Activated CD4-positive, CD25-positive, alpha-beta regulatory T cell treated with anti-CD3 and anti-CD28 coated beads, Interleukin-2, amount 50 U/mL, for 16 hours (primary cell): ENCODE measurements around the gene PAFAH2.

Experiments
- DNase-seq: peaks from one replicate; pipeline ENCODE4 v3.0.0-alpha.2; 2020; ENCODE audit warnings: low read depth, low spot score

Gene PAFAH2

GRCh38 chr1:26031611-26032220 lies 33.9 kb upstream of the PAFAH2 start:
- no peak for DNase-seq

DNA sequence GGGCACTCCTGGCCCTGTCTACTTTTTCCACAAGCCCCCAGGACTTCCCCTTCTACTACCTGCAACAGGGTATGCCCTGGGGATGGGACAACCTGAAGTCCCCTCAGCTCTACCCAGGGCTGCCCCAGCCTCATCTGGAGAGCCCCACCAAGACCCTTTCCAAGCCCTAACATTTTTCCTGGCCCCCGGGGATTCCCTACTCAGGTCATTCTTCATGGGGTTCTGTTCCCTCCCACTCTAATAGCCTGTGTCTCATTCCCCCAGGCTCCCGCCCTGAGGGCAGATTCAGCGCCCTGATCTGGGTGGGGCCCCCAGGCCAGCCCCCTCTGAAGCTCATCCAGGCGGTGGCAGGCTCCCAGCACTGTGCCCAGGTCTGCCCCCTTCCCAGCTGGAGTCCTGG lies 33.3 kb upstream of the PAFAH2 start:
- no peak for DNase-seq

- no peak for DNase-seq
These were observed 32.1 kb upstream of the PAFAH2 start for GRCh38 chr1:26029864-26030481.

DNA sequence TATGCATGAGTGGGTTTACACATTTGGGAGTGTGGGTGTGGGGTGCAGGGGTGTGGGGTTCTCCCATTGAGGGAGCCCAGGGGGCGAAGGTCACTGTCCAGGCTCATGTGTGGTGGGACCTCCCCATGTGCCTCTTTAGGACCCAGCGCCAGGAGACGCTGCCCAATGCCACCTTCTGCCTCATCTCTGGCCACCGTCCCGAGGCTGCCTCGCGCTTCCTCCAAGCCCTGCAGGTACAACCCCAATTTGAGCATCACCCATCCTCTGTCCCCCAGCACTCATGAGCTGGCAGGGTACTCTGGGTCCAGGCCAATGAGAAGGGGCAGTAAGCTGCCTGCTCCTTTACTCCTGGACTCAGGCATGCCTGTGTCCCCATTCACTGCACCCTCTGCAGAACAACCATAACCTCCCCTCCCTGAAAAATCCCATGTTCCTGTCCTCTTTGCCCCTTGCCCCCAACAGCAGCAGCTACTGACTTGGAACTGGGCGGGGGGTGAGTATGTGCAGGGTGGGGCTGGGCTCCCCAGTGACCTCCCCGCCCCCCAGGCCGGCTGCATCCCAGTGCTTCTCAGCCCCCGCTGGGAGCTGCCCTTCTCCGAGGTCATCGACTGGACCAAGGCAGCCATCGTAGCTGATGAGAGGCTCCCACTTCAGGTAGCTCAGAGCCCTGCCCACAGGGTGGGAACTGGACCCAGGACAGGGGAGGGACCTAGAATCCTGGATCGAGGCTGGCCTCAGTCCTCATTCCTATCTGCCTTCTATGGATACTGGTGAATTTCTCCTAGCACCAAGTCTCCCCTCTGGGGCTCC lies 31.4 kb upstream of the PAFAH2 start:
- no peak for DNase-seq

DNA sequence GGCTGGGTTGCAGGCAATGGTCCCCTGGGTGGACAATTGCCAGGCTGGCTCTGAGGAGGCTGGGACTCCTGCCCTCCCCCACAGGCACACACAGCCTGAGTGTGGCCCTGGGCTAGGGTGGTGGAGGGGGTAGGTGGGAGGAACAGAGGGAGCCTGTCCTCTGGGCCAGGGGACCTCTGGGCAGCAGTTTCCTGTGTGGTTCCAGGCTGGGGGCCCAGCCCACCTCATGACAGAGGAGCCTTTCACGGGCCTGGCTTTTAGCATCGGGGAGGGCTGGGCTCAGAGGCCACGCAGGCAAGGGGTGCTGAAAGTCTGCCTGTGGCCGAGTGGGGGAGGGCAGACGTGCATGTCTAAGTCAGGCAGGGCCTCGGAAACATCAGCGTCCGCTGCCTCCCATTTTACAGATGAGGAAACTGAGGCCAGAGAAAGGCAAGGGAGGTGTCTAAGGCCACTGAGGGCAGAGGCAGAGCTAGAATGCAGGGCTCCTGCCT lies 30.7 kb upstream of the PAFAH2 start:
- no peak for DNase-seq

DNA sequence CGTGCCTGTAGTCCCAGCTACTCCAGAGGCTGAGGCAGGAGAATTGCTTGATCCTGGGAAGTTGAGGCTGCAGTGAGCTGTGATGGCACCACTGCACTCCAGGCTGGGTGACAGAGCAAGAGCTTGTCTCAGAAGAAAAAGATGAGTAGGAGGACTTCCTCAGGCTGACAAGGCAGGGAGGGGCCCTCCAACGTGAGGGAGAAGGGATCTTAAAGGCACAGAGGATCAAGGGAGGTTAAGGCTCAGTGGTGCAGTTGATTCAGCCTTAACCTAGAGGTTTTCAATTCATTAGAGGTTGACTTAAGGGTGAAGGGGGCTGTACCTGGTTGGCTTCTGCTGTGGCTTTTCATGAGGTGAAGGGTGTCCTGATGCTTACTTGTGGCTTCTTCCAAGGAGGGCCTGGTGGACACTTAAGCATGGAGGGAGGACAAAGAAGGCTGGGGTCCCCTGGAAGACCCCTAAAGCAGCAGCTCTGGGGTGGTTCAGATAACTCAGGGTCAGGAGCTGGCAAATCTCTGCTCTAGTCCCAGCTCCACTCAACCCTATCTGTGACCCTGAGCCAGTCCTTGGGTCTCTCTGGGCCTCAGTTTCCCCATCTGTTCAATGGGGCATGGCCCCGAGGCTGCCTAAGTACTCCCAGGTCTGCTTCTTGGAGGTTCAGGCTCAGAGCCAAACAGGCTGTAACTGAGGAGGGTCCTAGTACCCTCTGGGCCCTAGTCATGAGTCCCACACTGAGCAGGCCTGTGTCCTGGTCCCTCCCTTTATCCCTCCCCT lies 30.0 kb upstream of the PAFAH2 start:
- no peak for DNase-seq

DNA sequence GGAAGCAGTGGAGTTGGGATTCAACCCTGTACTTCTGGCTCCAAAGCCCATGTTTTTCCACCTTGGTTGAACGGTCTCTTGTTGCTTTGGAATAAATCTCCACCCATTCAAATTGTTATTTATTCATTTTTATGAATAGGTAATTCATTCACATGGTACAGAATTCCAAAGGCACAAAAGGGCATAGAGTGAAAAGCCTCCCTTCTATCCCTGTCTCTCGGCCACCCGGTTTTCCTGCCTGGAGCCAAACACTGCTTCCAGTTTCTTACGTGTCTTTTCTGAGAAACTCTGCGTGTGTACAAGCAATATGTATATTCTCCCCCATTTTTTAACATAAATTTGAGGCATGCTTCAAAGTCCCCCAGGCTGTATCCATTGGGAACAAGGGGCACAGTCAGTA lies 27.7 kb upstream of the PAFAH2 start:
- DNase-seq, result no peak

DNA sequence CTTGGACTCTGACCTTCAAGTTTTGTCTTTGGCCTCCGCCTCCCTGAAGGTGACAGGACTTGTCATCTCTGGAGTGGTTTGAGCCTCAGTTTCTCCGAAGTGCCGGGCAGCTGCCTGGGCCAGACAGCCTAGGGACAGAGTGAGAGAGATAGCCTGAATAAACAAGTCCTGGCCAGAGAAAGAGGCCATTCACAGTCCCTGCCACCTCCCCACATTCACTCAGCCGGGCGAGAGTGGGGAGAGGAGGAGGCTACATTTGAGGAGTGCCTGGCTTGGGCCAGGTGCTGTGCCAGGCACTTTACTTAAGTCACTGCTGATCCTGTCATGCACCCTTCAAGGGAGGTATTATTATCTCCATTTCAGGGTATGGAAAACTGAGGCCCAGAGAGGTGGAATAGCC lies 27.2 kb upstream of the PAFAH2 start:
- no peak for DNase-seq

DNA sequence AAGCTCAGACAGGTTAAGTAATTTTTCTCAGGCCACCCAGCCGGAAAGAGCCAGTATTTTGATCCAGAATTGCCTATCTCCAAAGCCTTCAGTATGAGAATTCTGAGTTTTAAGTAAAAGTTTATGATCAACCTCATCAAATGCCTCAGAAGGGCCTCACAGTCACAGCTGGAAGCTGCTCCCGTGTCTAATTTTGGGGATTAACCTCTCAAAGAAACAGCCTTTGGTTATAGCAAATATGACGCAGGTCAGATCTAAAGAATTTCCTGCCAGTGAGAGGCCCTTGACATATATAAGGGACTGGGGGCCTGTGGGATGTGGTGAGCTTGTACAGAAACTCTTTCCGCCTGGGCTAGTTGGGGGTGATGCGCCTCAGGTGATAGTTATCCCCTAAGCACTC lies 26.0 kb upstream of the PAFAH2 start:
- DNase-seq, result no peak

DNA sequence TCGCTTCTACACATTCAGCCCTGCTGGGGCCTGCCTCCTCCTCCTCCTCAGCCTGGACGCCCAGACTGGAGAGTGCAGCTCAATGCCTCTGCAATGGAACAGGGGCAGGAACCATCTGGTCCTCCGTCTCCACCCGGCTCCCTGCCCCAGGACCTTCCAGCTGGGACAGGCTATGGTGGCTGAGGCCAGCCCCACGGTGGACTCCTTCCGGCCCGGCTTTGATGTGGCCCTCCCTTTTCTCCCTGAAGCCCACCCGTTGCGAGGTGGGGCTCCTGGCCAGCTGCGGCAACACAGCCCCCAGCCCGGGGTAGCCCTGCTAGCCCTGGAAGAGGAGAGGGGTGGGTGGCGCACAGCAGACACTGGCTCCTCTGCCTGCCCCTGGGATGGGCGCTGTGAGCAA lies 25.1 kb upstream of the PAFAH2 start:
- no peak for DNase-seq

GRCh38 chr1:26022404-26022779 lies 24.5 kb upstream of the PAFAH2 start:
- DNase-seq, result no peak

- DNase-seq, result no peak
These were observed 24.0 kb upstream of the PAFAH2 start, which contains the start of gene EXTL1 for GRCh38 chr1:26021647-26022403. TSS of gene EXTL1 (plus strand) at chr1:26021775. CDS start at chr1:26022647, 872 bp downstream.

- DNase-seq, result no peak
These were observed 23.2 kb upstream of the PAFAH2 start for GRCh38 chr1:26020941-26021646.

GRCh38 chr1:26020330-26020768 lies 22.5 kb upstream of the PAFAH2 start:
- no peak for DNase-seq

GRCh38 chr1:26019641-26020315 lies 21.9 kb upstream of the PAFAH2 start:
- DNase-seq, result no peak

GRCh38 chr1:26017606-26018005 lies 19.7 kb upstream of the PAFAH2 start:
- DNase-seq, result no peak

GRCh38 chr1:26016953-26017545 lies 19.2 kb upstream of the PAFAH2 start:
- DNase-seq, result no peak

DNA sequence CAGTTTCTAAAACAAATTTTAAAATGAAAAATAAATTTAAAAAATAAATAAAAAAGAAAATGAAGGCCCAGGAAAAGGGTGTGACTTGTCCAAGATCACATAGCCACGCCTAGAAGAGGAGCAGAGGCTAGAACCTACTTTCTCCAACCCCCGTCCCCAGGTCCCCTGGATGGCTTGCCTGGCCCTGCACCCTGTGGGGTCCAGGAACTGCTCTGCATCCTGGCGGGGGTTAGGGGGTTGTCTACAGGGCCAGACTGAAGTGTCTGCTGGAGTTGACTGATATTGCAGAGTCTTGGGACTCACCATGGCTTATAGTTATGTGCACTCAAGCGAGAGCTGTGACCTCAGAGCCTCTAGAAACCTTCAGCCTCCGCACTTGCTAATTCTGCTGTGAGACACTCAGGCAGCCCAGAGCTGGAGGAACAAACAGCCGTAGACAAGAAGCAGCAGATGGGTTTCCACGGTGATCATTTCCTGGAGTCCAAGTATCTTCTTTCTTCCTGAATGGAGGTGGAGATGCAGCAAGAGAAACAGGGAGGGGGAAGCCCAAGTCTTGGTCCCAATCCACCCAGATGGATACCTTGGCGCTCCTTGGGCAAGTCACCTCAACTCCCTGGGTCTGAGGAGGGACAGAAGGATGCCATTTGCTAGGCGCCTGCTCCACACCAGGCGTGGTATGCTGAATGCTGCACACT lies 18.5 kb upstream of the PAFAH2 start:
- no peak for DNase-seq

GRCh38 chr1:26015358-26015757 lies 17.5 kb upstream of the PAFAH2 start:
- no peak for DNase-seq
